SK-N-SH (cell line): Measurements from ENCODE around the gene CDKN1A. TPM values are rescaled to one million over a fixed set of nuclear protein-coding genes. Genes with fewer than 3 reads are reported as not detected.

Experiments
- CTCF ChIA-PET: fragments of 300-600, 350-600 bp; formaldehyde crosslinking; extraction: SDS; loops from one replicate; lab custom pipeline; 2021; lab: Yijun Ruan, JAX
- POLR2A ChIA-PET: fragments of 350-600 bp; sonication (Branson Sonifier 250); formaldehyde crosslinking; extraction: SDS; loops from one replicate; lab custom pipeline; 2020; ENCODE audit warnings: antibody characterized with exemption, inconsistent platforms; lab: Yijun Ruan, JAX
- DNase-seq: peaks from one replicate; pipeline ENCODE4 v3.0.0; 2012
- H2AFZ ChIP-seq: fragments of 200-600 bp; sonication (generic); 2 replicates; pipeline ENCODE4 v1.8.1; 2016; ENCODE audit warnings: antibody characterized with exemption, mild to moderate bottlenecking, low read depth
- H3F3A ChIP-seq: fragments of 200-600 bp; sonication (generic); replicated peaks from 2 replicates; pipeline ENCODE3; 2016; ENCODE audit warnings: antibody characterized with exemption, mild to moderate bottlenecking; ENCODE audit not compliant: insufficient read depth
- H3K27ac ChIP-seq, 2 experiments: fragments of 200-500 bp in 1 of 2; fragments of 200-600 bp in 1 of 2; sonication (Bioruptor generic) in 1 of 2; sonication (generic), shearing (Covaris generic) in 1 of 2; 2 replicates each; pipeline versions ENCODE4 v1.5.1 to v1.6.1; 2014 to 2016; ENCODE audit warnings: low read depth in 2 of 2, inconsistent platforms in 1 of 2, low read length in 1 of 2, mild to moderate bottlenecking in 1 of 2, mixed read lengths in 1 of 2
- H3K27me3 ChIP-seq: fragments of 200-600 bp; sonication (generic), shearing (Covaris generic); 2 replicates; pipeline ENCODE4 v1.6.1; 2016; ENCODE audit warnings: mixed run types; ENCODE audit not compliant: insufficient read depth
- H3K36me3 ChIP-seq, 2 experiments: fragments of 200-500 bp in 1 of 2; fragments of 200-600 bp in 1 of 2; sonication (Bioruptor generic) in 1 of 2; sonication (generic) in 1 of 2; replicated peaks in 1 of 2; 2 replicates each; pipeline versions ENCODE3 to v1.5.1; 2014 to 2016; ENCODE audit warnings: low read length in 1 of 2, mild to moderate bottlenecking in 1 of 2; ENCODE audit not compliant: insufficient read depth in 2 of 2, control insufficient read depth in 1 of 2
- H3K4me1 ChIP-seq, 2 experiments: fragments of 200-500 bp in 1 of 2; fragments of 200-600 bp in 1 of 2; sonication (Bioruptor generic) in 1 of 2; sonication (generic), shearing (Covaris generic) in 1 of 2; 2 replicates each; pipeline versions ENCODE4 v1.5.1 to v1.6.1; 2014 to 2016; ENCODE audit warnings: low read depth in 1 of 2, low read length in 1 of 2, mixed run types in 1 of 2; ENCODE audit not compliant: insufficient read depth in 2 of 2, control insufficient read depth in 1 of 2
- H3K4me2 ChIP-seq: fragments of 200-600 bp; sonication (generic), shearing (Covaris generic); 2 replicates; pipeline ENCODE4 v1.6.1; 2017; ENCODE audit warnings: mixed run types
- H3K4me3 ChIP-seq, 2 experiments: fragments of 200-500 bp in 1 of 2; fragments of 200-600 bp in 1 of 2; sonication (Bioruptor generic) in 1 of 2; sonication (generic), shearing (Covaris generic) in 1 of 2; 2 replicates each; pipeline versions ENCODE4 v1.5.1 to v1.8.1; 2014 to 2016; ENCODE audit warnings: low read depth in 2 of 2, inconsistent platforms in 1 of 2, low read length in 1 of 2, mild to moderate bottlenecking in 1 of 2, mixed read lengths in 1 of 2, moderate library complexity in 1 of 2
- H3K79me2 ChIP-seq: fragments of 200-600 bp; sonication (generic); 2 replicates; pipeline ENCODE4 v1.8.1; 2017; ENCODE audit warnings: mild to moderate bottlenecking; ENCODE audit not compliant: insufficient read depth
- H3K9ac ChIP-seq: fragments of 200-600 bp; sonication (generic); 2 replicates; pipeline ENCODE4 v1.6.1; 2017; ENCODE audit warnings: mixed run types
- H3K9me2 ChIP-seq: fragments of 200-600 bp; sonication (generic); 2 replicates; pipeline ENCODE4 v1.6.1; 2017; ENCODE audit warnings: mixed run types
- H3K9me3 ChIP-seq: fragments of 200-600 bp; sonication (generic); 2 replicates; pipeline ENCODE4 v1.6.1; 2017; ENCODE audit warnings: mixed run types, mild to moderate bottlenecking, moderate library complexity
- H4K20me1 ChIP-seq: fragments of 200-600 bp; sonication (generic); 2 replicates; pipeline ENCODE4 v1.6.1; 2017; ENCODE audit warnings: mild to moderate bottlenecking, mixed run types; ENCODE audit not compliant: insufficient read depth
- CHD2 ChIP-seq: fragments of 150-350 bp; IDR thresholded peaks from 2 replicates; pipeline ENCODE4 v1.6.1; 2018; ENCODE audit warnings: low read length; ENCODE audit not compliant: partially characterized antibody
- CTCF ChIP-seq: fragments of 200-600 bp; sonication (generic); IDR thresholded peaks from 2 replicates; pipeline ENCODE4 v1.6.1; 2017; ENCODE audit warnings: antibody characterized with exemption, mild to moderate bottlenecking, moderate library complexity
- EP300 ChIP-seq, 2 experiments: IDR thresholded peaks; 2 replicates each; pipeline versions ENCODE4 v1.4.0 to v1.6.1; 2012; ENCODE audit warnings: borderline replicate concordance in 1 of 2, low read depth in 1 of 2, low read length in 1 of 2
- EZH2phosphoT487 ChIP-seq: fragments of 200-600 bp; sonication (generic); IDR thresholded peaks from 2 replicates; pipeline ENCODE4 v1.6.1; 2017; ENCODE audit warnings: low read depth, mixed run types, mild to moderate bottlenecking, antibody characterized with exemption, moderate library complexity, borderline replicate concordance
- FOXM1 ChIP-seq: IDR thresholded peaks from 2 replicates; pipeline ENCODE4 v1.4.0; 2012; ENCODE audit warnings: low read depth, mild to moderate bottlenecking
- GATA2 ChIP-seq: sonication (generic); formaldehyde crosslinking; IDR thresholded peaks from 2 replicates; pipeline ENCODE4 v1.5.0; 2020; ENCODE audit warnings: mild to moderate bottlenecking, missing genetic modification reagents
- MAX ChIP-seq: IDR thresholded peaks from 2 replicates; pipeline ENCODE4 v1.4.0; 2012; ENCODE audit warnings: low read depth
- MXI1 ChIP-seq: IDR thresholded peaks from 2 replicates; pipeline ENCODE4 v1.6.1; 2012; ENCODE audit warnings: mild to moderate bottlenecking, low read depth, low read length, improper control_type of control experiment
- NFIC ChIP-seq: IDR thresholded peaks from 2 replicates; pipeline ENCODE4 v1.4.0; 2012; ENCODE audit warnings: borderline replicate concordance
- RAD21 ChIP-seq: IDR thresholded peaks from 2 replicates; pipeline ENCODE4 v1.6.1; 2012; ENCODE audit warnings: mild to moderate bottlenecking, low read length
- TCF12 ChIP-seq: IDR thresholded peaks from 2 replicates; pipeline ENCODE4 v1.4.0; 2012
- TEAD4 ChIP-seq: IDR thresholded peaks from 2 replicates; pipeline ENCODE4 v1.4.0; 2012; ENCODE audit warnings: mild to moderate bottlenecking, borderline replicate concordance; ENCODE audit not compliant: insufficient read depth
- YY1 ChIP-seq: IDR thresholded peaks from 2 replicates; pipeline ENCODE4 v1.4.0; 2012; ENCODE audit warnings: low read depth, mild to moderate bottlenecking
- WGBS: methylation state at CpG from one replicate; pipeline ENCODE4 v1.1.6; 2017; ENCODE audit warnings: low lambda C conversion rate; 5-methylcytosine and 5-hydroxymethylcytosine counted together
- polyA plus RNA-seq, 3 experiments: library from polyadenylated mRNA; depleted of rRNA; stranded (reverse); fragments of >200 nt; gene quantifications; 2 replicates each; pipeline ENCODE4 v1.2.3, GENCODE V29; 2012
- TF ChIP-seq, protein P1 (sequence below): fragments of 150-350 bp; IDR thresholded peaks from 2 replicates; pipeline ENCODE4 v1.6.1; 2016; ENCODE audit warnings: mild to moderate bottlenecking, low read depth, low read length
- TF ChIP-seq, protein P2 (sequence below): IDR thresholded peaks from 2 replicates; pipeline ENCODE4 v1.6.1; 2012; ENCODE audit warnings: mild to moderate bottlenecking, low read depth, low read length, moderate library complexity
- TF ChIP-seq, protein P3 (sequence below): IDR thresholded peaks from 2 replicates; pipeline ENCODE4 v1.4.0; 2012; ENCODE audit warnings: low read depth, borderline replicate concordance

The CDKN1A gene
- polyA plus RNA-seq, 1 of the 3 experiments (the other 2 are of a cell fraction), result 747 TPM

- Histone ChIP-seq H3F3A (peaks cover 8% of the 10 kb centered on the region), H3K4me1 (peaks cover 16 to 24% of the 10 kb centered on the region in 2 experiments), H3K4me3 (no peak overlapping the region), H3K9me3 (no peaks in the 10 kb centered on the region), H3K9me2 (no peaks in the 10 kb centered on the region), H2AFZ (no peak overlapping the region), H3K27me3 (no peaks in the 10 kb centered on the region), H3K4me2 (no peak overlapping the region), H3K9ac (no peak overlapping the region), H3K36me3 (no peaks in the 10 kb centered on the region), H3K27ac (no peak overlapping the region; a peak in 2 of 4 replicates), H3K79me2 (no peaks in the 10 kb centered on the region), H4K20me1 (no peaks in the 10 kb centered on the region)
- ChIA-PET CTCF (interaction anchor here (1.0 to 1.6 kb wide), 3 partner anchors 8 to 43 kb away, joined by 3 to 5 read pairs (median 3); no protein-coding TSS in a partner anchor), POLR2A (no interaction called here)
- TF ChIP-seq EZH2phosphoT487 (no peak), CHD2 (no peak), TEAD4 (no peak), YY1 (no peak), MAX (no peak), CTCF (no peak), MXI1 (no peak), NFIC (no peak), RAD21 (no peak), TCF12 (no peak), EP300 (IDR thresholded peaks at IDR 0.05; ENCODE audit: borderline replicate concordance in 1 of 2, low read depth in 1 of 2, low read length in 1 of 2) (no peak), FOXM1 (no peak), GATA2 (no peak)
- TF ChIP-seq, protein P1, sequence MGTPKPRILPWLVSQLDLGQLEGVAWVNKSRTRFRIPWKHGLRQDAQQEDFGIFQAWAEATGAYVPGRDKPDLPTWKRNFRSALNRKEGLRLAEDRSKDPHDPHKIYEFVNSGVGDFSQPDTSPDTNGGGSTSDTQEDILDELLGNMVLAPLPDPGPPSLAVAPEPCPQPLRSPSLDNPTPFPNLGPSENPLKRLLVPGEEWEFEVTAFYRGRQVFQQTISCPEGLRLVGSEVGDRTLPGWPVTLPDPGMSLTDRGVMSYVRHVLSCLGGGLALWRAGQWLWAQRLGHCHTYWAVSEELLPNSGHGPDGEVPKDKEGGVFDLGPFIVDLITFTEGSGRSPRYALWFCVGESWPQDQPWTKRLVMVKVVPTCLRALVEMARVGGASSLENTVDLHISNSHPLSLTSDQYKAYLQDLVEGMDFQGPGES, result no peak
- TF ChIP-seq, protein P2, sequence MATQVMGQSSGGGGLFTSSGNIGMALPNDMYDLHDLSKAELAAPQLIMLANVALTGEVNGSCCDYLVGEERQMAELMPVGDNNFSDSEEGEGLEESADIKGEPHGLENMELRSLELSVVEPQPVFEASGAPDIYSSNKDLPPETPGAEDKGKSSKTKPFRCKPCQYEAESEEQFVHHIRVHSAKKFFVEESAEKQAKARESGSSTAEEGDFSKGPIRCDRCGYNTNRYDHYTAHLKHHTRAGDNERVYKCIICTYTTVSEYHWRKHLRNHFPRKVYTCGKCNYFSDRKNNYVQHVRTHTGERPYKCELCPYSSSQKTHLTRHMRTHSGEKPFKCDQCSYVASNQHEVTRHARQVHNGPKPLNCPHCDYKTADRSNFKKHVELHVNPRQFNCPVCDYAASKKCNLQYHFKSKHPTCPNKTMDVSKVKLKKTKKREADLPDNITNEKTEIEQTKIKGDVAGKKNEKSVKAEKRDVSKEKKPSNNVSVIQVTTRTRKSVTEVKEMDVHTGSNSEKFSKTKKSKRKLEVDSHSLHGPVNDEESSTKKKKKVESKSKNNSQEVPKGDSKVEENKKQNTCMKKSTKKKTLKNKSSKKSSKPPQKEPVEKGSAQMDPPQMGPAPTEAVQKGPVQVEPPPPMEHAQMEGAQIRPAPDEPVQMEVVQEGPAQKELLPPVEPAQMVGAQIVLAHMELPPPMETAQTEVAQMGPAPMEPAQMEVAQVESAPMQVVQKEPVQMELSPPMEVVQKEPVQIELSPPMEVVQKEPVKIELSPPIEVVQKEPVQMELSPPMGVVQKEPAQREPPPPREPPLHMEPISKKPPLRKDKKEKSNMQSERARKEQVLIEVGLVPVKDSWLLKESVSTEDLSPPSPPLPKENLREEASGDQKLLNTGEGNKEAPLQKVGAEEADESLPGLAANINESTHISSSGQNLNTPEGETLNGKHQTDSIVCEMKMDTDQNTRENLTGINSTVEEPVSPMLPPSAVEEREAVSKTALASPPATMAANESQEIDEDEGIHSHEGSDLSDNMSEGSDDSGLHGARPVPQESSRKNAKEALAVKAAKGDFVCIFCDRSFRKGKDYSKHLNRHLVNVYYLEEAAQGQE, result no peak
- TF ChIP-seq, protein P3, sequence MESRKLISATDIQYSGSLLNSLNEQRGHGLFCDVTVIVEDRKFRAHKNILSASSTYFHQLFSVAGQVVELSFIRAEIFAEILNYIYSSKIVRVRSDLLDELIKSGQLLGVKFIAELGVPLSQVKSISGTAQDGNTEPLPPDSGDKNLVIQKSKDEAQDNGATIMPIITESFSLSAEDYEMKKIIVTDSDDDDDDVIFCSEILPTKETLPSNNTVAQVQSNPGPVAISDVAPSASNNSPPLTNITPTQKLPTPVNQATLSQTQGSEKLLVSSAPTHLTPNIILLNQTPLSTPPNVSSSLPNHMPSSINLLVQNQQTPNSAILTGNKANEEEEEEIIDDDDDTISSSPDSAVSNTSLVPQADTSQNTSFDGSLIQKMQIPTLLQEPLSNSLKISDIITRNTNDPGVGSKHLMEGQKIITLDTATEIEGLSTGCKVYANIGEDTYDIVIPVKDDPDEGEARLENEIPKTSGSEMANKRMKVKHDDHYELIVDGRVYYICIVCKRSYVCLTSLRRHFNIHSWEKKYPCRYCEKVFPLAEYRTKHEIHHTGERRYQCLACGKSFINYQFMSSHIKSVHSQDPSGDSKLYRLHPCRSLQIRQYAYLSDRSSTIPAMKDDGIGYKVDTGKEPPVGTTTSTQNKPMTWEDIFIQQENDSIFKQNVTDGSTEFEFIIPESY, result no peak
- 97% methylated on average over 7 of the region's 7 CpGs for WGBS
- DNase-seq, result no peak
These were observed 9.9 kb upstream of the CDKN1A start for GRCh38 chr6:36668591-36668990.
